ENCODE data around the gene VIPR2. TPM values are rescaled to one million over a fixed set of nuclear protein-coding genes. Genes with fewer than 3 reads are reported as not detected.

Gene VIPR2
- total RNA-seq, 1 donor from 2014 or later: 4.5 TPM

DNA sequence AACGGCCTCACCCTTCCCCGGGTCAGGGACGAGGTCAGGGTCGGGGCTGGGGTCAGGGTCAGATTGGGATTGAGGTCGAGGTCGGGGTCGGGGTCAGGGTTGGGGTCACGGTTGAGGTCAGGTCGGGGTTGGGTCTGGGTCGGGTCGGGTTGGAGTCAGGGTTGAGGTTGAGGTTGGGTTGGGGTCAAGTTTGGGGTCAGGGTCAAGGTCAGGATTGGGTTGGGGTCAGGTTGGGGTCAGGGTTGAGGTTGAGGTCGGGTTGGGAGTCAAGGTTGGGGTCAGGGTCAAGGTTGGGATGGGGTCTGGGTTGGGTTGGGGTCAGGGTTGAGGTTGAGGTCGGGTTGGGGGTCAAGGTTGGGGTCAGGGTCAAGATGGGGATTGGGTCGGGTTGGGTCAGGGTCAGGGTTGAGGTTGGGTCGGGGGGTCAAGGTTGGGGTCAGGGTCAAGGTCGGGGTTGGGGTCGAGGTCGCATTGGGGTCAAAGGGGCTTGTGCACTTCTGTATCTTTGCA is 131.4 kb downstream of the VIPR2 start:
- no peaks in the 10 kb centered on the region for H3K36me3 ChIP-seq
- intact Hi-C loops (cut with DNase I): no loop called here
- H3K9me3 ChIP-seq: no peaks in the 10 kb centered on the region
- DNase-seq: peak; percentile 63
- H3K27me3 ChIP-seq: no peaks in the 10 kb centered on the region
- ATAC-seq: peak; percentile 4
- peaks cover 18% of the 10 kb centered on the region for H3K4me1 ChIP-seq
- no peak overlapping the region for H3K27ac ChIP-seq
- TF ChIP-seq, protein P1, sequence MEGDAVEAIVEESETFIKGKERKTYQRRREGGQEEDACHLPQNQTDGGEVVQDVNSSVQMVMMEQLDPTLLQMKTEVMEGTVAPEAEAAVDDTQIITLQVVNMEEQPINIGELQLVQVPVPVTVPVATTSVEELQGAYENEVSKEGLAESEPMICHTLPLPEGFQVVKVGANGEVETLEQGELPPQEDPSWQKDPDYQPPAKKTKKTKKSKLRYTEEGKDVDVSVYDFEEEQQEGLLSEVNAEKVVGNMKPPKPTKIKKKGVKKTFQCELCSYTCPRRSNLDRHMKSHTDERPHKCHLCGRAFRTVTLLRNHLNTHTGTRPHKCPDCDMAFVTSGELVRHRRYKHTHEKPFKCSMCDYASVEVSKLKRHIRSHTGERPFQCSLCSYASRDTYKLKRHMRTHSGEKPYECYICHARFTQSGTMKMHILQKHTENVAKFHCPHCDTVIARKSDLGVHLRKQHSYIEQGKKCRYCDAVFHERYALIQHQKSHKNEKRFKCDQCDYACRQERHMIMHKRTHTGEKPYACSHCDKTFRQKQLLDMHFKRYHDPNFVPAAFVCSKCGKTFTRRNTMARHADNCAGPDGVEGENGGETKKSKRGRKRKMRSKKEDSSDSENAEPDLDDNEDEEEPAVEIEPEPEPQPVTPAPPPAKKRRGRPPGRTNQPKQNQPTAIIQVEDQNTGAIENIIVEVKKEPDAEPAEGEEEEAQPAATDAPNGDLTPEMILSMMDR (IDR thresholded peaks at IDR 0.05): no peak
- H3K4me3 ChIP-seq: no peak overlapping the region

- TF ChIP-seq, protein P1 (IDR thresholded peaks at IDR 0.05): no peak
- Histone ChIP-seq H3K4me3 (no peak overlapping the region), H3K36me3 (no peaks in the 10 kb centered on the region), H3K27ac (peak overlapping the region; percentile 42), H3K4me1 (peaks cover 18% of the 10 kb centered on the region), H3K9me3 (no peaks in the 10 kb centered on the region), H3K27me3 (no peaks in the 10 kb centered on the region)
- ATAC-seq: peak; percentile 66
- peak; percentile 85 for DNase-seq
- intact Hi-C loops (cut with DNase I): no loop called here
Measured at GRCh38 chr7:159012353-159013069, 132.2 kb downstream of the VIPR2 start.

DNA sequence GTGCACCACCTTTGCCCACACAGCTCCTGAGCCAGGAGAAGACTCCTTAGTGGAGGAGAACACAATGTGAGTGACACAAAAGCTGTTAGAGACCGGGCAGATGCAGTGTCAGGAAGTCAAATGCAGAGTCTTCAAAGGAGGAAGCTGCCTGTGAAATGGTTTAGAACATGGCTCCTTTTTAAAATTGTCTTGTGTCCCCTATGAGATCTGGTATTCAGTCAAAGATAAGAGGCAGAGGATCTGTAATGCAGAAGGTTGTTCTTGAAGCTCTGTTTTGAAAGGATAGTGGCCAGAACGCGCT is 133.0 kb downstream of the VIPR2 start:
- Histone ChIP-seq H3K27me3 (no peaks in the 10 kb centered on the region), H3K4me3 (no peak overlapping the region), H3K9me3 (no peaks in the 10 kb centered on the region), H3K4me1 (peaks cover 18% of the 10 kb centered on the region), H3K27ac (no peak overlapping the region), H3K36me3 (no peaks in the 10 kb centered on the region)
- TF ChIP-seq, protein P1 (IDR thresholded peaks at IDR 0.05): no peak
- ATAC-seq: no peak
- no peak for DNase-seq
- intact Hi-C loops (cut with DNase I): no loop called here

- intact Hi-C loops (cut with DNase I): no loop called here
- H3K4me1 ChIP-seq: peaks cover 18% of the 10 kb centered on the region
Measured at GRCh38 chr7:159010937-159011721, 133.5 kb downstream of the VIPR2 start.

DNA sequence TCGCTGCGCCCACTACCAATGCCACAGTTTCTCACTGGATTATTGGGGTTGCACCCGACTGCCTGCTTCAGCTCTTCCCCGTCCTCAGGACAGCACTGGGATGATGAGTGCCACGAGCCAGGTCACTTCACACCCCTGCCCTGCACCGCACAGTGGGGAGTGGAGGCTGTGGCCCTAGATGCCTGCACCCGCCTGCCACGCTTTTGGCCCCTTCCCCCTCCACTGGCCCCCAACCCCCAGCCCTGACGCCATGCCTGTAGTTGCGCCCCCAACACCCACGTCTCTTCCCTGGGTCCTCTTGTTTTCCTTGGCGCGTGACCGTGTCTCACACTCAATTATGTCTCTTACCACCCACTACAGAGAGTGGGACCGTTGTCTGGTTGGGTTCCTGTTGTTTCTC is 134.3 kb downstream of the VIPR2 start:
- TF ChIP-seq, protein P1 (IDR thresholded peaks at IDR 0.05): no peak
- no peaks in the 10 kb centered on the region for H3K36me3 ChIP-seq
- H3K4me3 ChIP-seq: no peak overlapping the region
- no peaks in the 10 kb centered on the region for H3K9me3 ChIP-seq
- no peaks in the 10 kb centered on the region for H3K27me3 ChIP-seq
- peaks cover 14% of the 10 kb centered on the region for H3K4me1 ChIP-seq
- intact Hi-C loops (cut with DNase I): no loop called here
- ATAC-seq (no peak), DNase-seq (peak; percentile 42)
- no peak overlapping the region for H3K27ac ChIP-seq

More at GRCh38 chr7:159010937-159011721, 133.5 kb downstream of the VIPR2 start:
- TF ChIP-seq, protein P1 (IDR thresholded peaks at IDR 0.05): no peak
- no peak overlapping the region for H3K27ac ChIP-seq
- no peak for ATAC-seq
- no peak overlapping the region for H3K4me3 ChIP-seq
- peak; percentile 41 for DNase-seq
- no peaks in the 10 kb centered on the region for H3K9me3 ChIP-seq
- no peaks in the 10 kb centered on the region for H3K36me3 ChIP-seq
- no peaks in the 10 kb centered on the region for H3K27me3 ChIP-seq

Data from upper lobe of right lung (tissue), 1 donor.